ENCODE data around the gene CNTNAP1. TPM values are rescaled to one million over a fixed set of nuclear protein-coding genes. Genes with fewer than 3 reads are reported as not detected.
"Not testable (repeated sequence)": the region's sequence is repeated elsewhere in the genome, so short reads cannot be mapped to it uniquely, and the experiment has no call there.

The CNTNAP1 gene
- total RNA-seq (2014; rRNA removed; shearing (Covaris generic)), result 9.6 and 10.2 TPM in 2 replicates

- peak; percentile 74 for DNase-seq (ENCODE audit: low read depth)
Observed at GRCh38 chr17:42681976-42682721, at the start of gene CNTNAP1. CNTNAP1 (plus strand) TSS chr17:42682531; CDS start chr17:42682830, 299 bp downstream.

GRCh38 chr17:42632949-42633444, 49.3 kb upstream of the CNTNAP1 start:
- no peak for DNase-seq (ENCODE audit: low read depth)

GRCh38 chr17:42639525-42640113, 42.7 kb upstream of the CNTNAP1 start:
- no peak for DNase-seq (ENCODE audit: low read depth)

- DNase-seq (ENCODE audit: low read depth), result no peak
Observed at GRCh38 chr17:42640121-42640520, 42.2 kb upstream of the CNTNAP1 start.

GRCh38 chr17:42642336-42642735, 40.0 kb upstream of the CNTNAP1 start:
- DNase-seq (ENCODE audit: low read depth), result no peak

GRCh38 chr17:42647778-42648177, 34.6 kb upstream of the CNTNAP1 start:
- DNase-seq (ENCODE audit: low read depth), result peak; percentile 30

GRCh38 chr17:42651392-42651791, 30.9 kb upstream of the CNTNAP1 start:
- DNase-seq (ENCODE audit: low read depth), result no peak

- peak; percentile 92 for DNase-seq (ENCODE audit: low read depth)
Observed at GRCh38 chr17:42653179-42654124, 28.9 kb upstream of the CNTNAP1 start.

- peak; percentile 84 for DNase-seq (ENCODE audit: low read depth)
Observed at GRCh38 chr17:42655528-42655927, 26.8 kb upstream of the CNTNAP1 start.

GRCh38 chr17:42657824-42658588, 24.3 kb upstream of the CNTNAP1 start:
- DNase-seq (ENCODE audit: low read depth), result no peak

GRCh38 chr17:42659079-42659931, 23.0 kb upstream of the CNTNAP1 start, which contains the start of gene TUBG2:
TUBG2 (plus strand) TSS chr17:42659284; CDS start chr17:42659504, 220 bp downstream.
- DNase-seq (ENCODE audit: low read depth), result peak; percentile 85

- DNase-seq (ENCODE audit: low read depth), result not testable (repeated sequence)
Observed at GRCh38 chr17:42659932-42660274, 22.4 kb upstream of the CNTNAP1 start.

- DNase-seq (ENCODE audit: low read depth), result peak; percentile 82
Observed at GRCh38 chr17:42660692-42661345, 21.5 kb upstream of the CNTNAP1 start.

GRCh38 chr17:42665581-42666001, 16.7 kb upstream of the CNTNAP1 start:
- no peak for DNase-seq (ENCODE audit: low read depth)

- not testable (repeated sequence) for DNase-seq (ENCODE audit: low read depth)
Observed at GRCh38 chr17:42666126-42666525, 16.2 kb upstream of the CNTNAP1 start.

GRCh38 chr17:42667088-42667951, 15.0 kb upstream of the CNTNAP1 start:
- peak; percentile 98 for DNase-seq (ENCODE audit: low read depth)

- no peak for DNase-seq (ENCODE audit: low read depth)
Observed at GRCh38 chr17:42669705-42669976, 12.7 kb upstream of the CNTNAP1 start.

- no peak for DNase-seq (ENCODE audit: low read depth)
Observed at GRCh38 chr17:42669977-42670788, 12.1 kb upstream of the CNTNAP1 start.
